TTC549 (cell line): ENCODE measurements around the gene NBPF12.
"Not testable (repeated sequence)": the region's sequence is repeated elsewhere in the genome, so short reads cannot be mapped to it uniquely, and the experiment has no call there.

Experiments used
- FAIRE-seq: peaks from 2 replicates; lab custom pipeline; 2012; peaks lifted over from hg19 to GRCh38; lab: Jason Lieb, UNC

Gene NBPF12, protein sequence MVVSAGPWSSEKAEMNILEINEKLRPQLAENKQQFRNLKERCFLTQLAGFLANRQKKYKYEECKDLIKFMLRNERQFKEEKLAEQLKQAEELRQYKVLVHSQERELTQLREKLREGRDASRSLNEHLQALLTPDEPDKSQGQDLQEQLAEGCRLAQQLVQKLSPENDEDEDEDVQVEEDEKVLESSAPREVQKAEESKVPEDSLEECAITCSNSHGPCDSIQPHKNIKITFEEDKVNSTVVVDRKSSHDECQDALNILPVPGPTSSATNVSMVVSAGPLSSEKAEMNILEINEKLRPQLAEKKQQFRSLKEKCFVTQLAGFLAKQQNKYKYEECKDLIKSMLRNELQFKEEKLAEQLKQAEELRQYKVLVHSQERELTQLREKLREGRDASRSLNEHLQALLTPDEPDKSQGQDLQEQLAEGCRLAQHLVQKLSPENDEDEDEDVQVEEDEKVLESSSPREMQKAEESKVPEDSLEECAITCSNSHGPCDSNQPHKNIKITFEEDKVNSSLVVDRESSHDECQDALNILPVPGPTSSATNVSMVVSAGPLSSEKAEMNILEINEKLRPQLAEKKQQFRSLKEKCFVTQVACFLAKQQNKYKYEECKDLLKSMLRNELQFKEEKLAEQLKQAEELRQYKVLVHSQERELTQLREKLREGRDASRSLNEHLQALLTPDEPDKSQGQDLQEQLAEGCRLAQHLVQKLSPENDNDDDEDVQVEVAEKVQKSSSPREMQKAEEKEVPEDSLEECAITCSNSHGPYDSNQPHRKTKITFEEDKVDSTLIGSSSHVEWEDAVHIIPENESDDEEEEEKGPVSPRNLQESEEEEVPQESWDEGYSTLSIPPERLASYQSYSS (N-terminal part only)

DNA sequence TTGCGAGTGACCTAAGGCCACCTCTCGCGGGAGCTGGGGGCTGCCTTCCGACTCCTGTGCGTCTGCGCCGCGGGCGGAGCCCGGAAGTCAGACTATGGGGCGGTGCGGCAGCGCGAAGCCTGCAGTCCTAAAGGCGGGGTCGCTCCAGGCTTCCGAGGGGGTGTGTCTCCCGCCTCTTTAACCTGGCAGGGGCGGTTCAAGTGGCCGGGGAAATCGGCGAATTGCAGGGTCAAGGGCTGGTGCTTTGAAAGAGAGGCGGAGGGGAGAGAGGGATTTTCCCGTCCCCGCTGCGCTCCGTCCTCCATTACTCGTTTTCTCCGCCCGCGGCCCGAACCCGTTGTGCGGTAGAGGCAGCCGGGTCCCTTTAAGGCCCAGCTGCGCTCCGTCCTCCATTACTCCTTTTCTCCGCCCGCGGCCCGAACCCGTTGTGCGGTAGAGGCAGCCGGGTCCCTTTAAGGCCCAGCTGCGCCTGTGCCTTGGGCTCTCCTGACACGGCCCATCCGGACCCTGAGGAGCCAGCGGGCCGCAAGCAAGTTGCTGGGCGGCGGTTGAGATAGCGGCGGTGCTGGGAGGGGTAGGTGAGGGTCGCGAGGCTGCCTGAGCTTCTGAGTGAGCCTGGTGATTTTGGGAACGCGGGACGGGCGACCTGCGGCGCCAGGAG is at the start of gene NBPF12:
Gene NBPF12 (plus strand): TSS at position 83 of the 661 bp plus-strand sequence. CDS start 21,820 bp downstream, outside the sequence.
- peak; percentile 39 for FAIRE-seq

DNA sequence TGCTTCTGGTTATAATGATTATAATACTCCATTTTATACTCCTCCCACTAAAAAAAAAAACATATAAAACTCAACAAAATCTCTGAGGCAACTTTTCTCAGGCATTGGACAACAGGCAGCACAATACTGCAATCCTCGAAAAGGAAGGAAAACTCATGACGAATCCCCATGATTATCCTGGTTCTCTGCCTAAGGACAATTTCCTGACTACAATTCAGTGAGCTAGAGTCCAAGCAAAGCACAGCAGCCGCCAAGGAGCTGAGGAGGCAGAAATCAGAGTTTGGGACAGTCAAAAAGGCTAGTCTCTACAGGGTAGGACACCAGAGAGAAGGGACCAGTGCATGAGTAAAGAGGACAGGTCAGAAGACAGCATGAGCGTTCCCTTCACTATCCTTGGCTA is 46.8 kb upstream of the NBPF12 start:
- not testable (repeated sequence) for FAIRE-seq

DNA sequence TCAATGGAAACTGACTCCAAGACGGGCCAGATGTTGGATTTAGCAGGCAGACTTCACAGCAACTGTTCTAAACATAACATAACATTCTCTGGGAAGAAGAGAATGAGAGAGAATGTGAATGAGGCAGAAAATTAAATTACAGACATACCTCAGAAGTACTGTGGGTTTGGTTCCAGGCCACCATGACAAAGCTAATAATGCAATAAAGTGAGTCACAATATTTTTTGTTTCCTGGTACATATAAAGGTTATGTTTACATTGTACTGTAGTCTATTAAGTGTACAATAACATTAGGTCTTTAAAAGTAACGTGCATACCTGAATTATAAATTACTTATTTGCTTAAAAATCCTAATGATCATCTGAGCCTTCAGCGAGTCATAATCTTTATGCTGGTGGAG is 45.8 kb upstream of the NBPF12 start:
- FAIRE-seq: not testable (repeated sequence)

DNA sequence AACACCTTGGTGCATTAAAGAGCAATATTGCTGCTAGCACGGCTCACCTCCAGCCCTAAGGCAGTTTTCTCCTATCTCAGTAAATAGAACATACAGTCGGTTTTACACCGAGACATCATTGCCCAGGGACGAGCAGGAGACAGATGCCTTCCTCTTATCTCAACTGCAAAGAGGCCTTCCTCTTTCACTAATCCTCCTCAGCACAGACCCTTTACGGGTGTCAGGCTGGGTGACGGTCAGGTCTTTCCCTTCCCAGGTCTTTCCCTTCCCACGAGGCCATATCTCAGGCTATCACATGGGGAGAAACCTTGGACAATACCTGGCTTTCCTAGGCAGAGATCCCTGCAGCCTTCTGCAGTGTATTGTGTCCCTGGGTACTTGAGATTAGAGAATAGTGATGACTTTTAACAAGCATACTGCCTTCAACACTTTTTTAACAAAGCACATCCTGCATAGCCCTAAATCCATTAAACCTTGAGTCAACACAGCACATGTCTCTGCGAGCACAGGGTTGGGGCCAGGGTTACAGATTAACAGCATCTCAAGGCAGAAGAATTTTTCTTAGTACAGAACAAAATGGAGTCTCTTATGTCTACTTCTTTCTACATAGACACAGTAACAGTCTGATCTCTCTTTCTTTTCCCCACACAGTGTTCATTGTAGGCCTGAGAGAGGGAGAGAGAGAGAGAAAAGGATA is 30.4 kb upstream of the NBPF12 start:
- FAIRE-seq: not testable (repeated sequence)

DNA sequence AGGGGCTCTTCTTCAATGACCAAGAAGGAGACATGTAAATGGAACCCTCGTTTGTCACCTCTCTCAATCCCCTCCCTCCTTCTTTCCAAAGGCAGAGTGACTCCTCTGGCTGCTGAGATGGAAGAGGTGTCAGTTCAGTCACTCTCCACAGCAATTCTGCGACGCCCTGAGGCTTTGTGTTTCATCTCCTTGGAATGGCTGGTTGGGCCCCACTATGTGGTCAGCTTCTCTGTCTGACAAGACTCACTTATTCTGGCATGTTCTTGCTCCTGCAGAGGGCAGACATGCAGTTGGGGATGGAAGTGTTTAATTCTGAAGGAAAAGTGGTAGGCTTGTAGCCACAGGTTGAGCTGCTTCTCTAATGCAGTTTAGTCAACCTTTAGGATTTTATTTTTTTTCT is 25.1 kb upstream of the NBPF12 start:
- FAIRE-seq: not testable (repeated sequence)

DNA sequence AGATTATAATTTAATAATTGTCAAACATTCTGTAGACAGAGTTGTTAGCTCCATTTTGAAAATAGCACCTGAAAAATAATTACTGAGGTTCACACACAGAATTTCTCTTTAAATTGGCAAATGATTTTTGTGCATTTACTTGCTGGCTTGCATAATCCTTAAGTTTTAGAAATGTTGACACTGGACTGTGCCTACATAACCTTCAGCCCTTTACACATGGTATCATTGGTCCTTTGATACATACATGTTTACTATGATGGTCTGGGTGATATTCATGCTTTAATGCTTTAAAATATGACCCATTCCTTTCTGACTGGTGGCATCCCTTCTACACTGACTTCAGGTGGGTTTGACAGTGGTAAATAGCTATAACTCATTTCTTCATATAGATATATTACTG is 17.3 kb upstream of the NBPF12 start:
- not testable (repeated sequence) for FAIRE-seq

DNA sequence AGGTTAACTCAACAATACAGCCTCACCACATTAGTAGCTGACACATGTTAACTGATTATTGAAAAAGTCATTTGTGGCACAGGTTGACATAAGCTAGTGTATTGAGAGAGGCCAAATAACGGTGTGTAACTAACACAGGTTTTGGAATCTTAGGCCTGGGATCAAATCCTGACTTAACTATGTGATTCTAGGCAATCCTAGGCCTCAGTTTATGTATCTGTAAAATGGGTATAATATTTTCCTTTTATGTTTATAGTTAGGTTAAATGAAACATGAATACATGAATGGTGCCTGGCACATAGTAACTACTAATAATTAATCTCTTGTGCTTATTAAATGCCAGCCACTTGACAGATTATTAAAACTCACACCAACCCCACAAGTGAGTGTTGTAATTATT is 15.5 kb upstream of the NBPF12 start:
- FAIRE-seq: not testable (repeated sequence)

DNA sequence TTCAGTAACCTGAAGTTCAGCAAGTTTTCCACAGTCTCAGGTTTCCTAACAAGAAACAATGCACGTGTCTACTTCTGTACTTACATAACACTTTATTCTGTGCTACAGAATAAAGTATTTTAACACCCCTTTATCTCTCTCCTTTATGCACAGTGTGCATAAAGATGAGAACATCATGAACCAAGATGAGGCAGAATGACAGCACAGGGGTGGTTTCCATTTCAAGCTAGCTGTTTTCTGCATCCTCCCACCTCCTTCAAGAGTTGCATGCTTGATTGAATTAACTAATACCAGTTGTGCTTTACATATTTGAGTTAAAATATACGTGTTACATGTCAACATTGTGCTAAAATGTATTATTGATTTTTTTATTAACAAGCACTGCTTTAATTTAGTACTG is 14.0 kb upstream of the NBPF12 start:
- not testable (repeated sequence) for FAIRE-seq

DNA sequence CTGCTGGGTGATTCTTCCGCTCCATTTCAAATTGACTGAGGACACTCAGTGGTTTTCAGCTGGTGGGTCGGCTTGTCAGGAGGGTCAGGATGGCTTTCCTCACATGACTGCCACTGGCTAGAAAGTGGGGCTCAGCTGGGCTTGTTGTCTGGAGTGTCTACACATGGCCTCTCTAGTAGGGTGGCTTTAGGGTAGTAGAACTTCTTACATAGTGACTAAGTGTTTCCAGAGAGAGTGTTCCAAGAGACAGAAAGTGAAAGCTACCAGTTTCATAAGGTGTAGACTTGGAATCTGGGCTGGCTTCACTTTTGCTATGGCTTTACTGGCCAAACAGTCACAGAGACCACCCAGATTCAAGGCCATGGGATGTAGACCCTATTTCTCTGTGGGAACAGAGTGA is 11.7 kb upstream of the NBPF12 start:
- not testable (repeated sequence) for FAIRE-seq

DNA sequence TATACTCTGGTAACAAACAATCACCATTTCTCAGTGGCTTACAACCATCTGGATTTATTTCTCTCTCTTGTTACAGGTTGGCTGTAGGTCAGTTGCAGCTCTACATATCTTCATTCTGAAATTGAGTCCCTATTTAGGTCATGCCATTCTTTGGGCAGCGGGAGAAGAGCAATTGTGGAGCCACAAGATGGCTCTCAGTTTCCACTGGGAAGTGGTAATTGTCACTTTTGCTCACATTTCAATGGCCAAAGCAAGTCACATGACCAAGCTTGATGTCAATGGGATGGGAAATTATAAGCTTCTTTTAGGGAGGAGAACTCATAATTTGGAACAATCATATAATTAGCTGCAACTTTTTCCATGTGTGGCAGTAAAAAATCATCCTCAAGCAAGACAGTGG is 7.9 kb upstream of the NBPF12 start:
- FAIRE-seq: not testable (repeated sequence)

DNA sequence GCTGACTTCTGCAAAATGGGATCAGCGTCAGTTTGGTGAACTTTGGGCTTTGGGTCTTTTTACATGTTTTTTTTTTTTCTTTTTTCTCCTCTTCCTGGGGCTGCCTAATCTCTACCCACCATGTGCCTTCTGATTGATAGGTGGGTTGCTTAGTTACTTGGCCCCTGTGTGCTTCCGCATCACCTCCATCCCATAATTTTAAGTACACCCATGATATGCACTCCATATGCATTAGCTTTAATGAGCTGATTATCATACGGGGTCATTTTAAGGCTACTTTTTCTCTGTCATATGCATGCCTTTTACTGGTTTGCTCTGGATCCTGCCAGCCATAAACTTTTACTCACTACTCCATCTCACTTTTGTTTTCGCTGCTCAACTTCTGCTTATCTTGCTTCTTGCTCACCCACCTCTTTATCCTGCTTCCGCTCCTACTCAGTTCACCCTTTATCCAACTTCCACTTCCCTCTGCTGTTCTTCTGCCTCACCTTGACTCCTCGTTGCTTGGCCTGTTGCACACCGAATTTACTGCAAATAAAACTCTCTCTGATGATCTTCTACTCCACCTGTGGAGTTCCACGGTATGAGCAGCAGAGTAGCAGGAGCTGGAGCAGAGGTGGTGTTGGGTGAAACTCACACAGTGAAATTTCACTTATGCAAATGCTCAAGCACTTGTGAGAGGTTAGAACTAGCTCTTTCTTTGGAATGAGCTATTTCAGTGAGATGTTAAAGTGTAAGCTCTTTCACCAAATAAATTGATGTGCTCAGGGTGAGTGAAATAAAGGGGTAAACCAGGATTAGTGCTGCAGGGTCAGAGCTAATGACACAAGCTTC is 3.5 kb upstream of the NBPF12 start:
- FAIRE-seq: not testable (repeated sequence)

DNA sequence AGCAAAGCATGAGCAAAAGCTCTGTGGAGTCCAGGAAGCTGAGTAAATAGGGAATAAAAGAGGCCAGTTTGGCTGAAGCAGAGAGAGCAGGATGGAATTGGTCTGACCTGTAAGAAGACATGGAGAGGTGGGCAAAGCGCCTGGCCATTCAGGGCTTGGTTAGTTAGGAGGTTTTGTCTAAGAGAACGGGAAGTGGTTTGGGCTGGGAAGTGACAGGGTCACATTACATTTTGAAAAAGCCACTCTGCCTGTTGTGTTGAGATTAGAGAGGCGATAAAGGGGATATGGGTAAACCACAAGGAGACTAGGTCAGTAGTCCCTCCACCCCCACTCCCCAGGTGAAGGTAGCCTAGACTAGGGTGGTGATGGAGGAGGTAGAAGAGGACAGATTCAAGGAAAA is 662 bp upstream of the NBPF12 start:
- FAIRE-seq: not testable (repeated sequence)

DNA sequence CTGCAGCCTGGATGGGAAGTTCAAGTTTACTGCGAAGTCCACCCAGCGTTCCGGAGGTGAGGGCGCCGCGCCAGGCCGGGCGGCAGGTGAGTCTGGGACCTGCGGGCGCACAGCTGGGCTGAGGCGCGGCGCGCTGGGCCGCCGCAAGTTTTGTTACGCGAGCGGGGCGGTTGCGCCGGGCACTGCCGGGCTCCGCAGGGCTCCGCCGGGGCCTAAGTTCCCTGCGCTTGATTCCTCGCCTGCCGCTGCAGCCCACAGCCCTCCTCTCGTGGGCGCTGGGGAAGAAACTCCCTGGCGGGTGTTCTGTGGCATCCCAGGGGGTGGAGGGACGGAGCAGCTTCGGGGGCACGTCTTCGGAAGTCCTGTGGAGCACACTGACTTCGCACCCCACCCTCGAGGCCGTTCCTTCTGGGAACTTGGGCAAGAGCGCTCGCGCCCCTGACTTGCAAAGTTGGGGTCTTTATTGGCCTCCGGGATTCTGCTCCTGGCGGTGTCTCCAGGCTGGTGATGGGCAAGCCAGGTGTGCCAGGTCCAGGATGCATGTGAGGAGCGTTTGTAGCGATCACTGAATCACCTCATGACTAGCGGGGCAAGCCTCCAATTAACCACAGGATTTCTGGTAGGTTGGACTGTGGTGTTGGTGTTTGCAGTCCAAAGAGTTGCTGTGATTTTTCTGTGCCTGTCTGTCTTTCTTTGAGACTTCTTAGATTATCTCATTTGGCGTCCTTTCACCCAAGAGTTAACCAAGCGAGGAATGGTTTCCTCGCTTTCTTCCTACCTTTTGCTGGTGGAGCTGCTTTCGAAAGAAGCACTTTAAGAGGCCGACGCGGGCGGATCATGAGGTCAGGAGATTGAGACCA is 1.0 kb downstream of the NBPF12 start:
- FAIRE-seq: not testable (repeated sequence)

DNA sequence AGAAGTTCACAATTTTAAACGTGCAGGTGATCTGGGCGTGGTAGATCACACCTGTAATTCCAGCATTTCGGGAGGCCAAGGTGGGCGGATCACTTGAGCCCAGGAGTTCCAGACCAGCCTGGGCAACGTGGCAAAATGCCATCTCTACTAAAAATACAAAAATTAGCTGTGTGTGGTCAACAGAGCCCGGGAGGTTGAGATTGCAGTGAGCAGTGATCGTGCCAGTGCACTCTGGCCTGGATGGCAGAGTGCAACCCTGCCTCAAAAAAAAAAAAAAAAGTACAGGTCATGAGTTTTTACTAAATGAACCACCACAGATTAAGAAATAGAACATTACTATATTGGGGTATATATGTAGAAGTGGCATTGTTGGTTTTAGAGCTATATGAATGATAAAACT is 2.2 kb downstream of the NBPF12 start:
- FAIRE-seq: not testable (repeated sequence)

DNA sequence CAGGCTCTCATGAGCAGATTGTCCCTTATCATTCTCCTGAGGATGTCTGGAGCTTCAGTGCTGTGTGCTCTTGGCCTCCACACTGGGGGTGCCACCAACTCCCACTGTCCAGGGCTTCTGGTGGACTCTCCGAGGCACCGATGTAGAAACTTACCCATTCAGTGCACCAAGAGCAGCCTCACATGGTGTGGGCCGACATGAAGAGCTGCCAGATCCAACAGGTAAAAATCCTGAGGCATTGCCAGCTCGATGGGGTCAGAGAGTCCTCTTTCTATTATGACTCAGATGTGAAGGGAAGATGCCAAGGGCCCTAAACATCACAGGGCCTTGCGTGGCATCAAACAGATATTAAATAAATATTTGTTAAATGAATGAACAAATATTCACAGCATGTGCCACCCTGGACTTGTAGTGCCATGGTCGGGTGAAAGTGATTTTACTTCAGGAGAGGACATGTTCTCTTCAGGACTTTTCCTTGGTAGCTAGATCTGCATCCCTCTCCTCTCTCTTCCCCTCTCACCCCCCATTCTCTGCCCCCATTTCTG is 5.3 kb downstream of the NBPF12 start:
- FAIRE-seq: not testable (repeated sequence)

DNA sequence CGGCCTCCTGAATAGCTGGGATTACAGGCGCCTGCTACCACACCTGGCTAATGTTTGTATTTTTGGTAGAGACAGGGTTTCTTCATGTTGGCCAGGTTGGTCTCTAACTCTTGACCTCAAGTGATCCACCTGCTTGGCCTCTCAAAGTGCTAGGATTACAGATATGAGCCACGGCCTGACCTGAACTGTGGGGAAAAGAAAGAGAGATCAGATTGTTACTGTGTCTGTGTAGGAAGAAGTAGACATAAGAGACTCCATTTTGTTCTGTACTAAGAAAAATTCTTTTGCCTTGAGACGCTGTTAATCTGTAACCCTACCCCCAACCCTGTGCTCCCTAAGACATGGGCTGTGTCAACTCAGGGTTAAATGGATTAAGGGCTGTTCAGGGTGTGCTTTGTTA is 10.0 kb downstream of the NBPF12 start:
- FAIRE-seq: not testable (repeated sequence)

DNA sequence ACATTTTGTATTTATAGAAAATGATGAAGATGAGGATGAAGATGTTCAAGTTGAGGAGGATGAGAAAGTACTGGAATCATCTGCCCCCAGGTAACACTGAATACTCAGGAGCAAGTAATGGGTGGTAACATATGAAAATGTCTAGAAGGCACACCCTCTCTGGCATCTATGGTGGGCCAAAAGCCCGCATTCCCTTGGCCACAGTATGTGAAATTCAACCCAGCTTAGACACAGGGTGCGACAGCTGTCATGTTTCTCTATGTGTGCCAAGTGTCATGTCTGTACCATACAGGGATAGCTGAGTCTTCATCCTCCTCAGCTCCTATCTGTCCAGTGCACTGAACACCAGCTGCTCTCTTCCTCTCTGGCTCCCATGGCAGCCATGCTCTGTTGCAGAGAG is 26.2 kb downstream of the NBPF12 start:
- FAIRE-seq: not testable (repeated sequence)

DNA sequence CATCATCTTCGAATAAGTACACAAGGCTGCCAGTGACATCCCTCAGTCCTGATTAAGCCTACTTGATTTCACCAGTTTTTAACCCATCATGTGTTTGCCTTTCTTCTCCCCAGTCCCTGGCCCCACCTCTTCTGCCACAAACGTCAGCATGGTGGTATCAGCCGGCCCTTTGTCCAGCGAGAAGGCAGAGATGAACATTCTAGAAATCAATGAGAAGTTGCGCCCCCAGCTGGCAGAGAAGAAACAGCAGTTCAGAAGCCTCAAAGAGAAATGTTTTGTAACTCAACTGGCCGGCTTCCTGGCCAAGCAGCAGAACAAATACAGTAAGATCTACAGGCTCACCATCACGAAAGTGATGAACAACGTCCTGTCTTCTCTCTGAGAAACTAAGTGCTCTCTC is 28.2 kb downstream of the NBPF12 start:
- FAIRE-seq: not testable (repeated sequence)

DNA sequence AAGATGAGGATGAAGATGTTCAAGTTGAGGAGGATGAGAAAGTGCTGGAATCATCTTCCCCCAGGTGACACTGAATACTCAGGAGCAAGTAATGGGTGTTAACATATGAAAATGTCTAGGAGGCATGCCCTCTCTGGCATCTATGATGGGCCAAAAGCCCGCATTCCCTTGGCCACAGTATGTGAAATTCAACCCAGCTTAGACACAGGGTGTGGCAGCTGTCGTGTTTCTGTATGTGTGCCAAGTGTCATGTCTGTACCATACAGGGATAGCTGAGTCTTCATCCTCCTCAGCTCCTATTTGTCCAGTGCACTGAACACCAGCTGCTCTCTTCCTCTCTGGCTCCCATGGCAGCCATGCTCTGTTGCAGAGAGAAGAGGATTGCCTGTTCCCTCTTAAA is 32.5 kb downstream of the NBPF12 start:
- FAIRE-seq: not testable (repeated sequence)

DNA sequence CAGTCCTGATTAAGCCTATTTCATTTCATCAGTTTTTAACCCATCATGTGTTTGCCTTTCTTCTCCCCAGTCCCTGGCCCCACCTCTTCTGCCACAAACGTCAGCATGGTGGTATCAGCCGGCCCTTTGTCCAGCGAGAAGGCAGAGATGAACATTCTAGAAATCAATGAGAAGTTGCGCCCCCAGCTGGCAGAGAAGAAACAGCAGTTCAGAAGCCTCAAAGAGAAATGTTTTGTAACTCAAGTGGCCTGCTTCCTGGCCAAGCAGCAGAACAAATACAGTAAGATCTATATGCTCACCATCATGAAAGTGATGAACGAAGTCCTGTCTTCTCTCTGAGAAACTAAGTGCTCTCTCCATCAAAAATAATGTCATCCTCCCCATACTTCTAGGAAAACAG is 34.6 kb downstream of the NBPF12 start:
- not testable (repeated sequence) for FAIRE-seq
